SU-DHL-6 (cell line): ENCODE measurements around the gene CELSR2.

ENCODE experiments used
- CTCF ChIP-seq: fragments of 200-600 bp; sonication (generic); IDR thresholded peaks from one replicate; pipeline ENCODE4 v1.5.1; 2017; ENCODE audit warnings: antibody characterized with exemption, mild to moderate bottlenecking, low read length, moderate library complexity; ENCODE audit not compliant: insufficient read depth, poor library complexity, severe bottlenecking
- EZH2phosphoT487 ChIP-seq: fragments of 200-600 bp; sonication (generic), shearing (Covaris generic); conservative IDR thresholded peaks from 2 replicates; pipeline ENCODE4 v1.6.1; 2018; ENCODE audit warnings: mild to moderate bottlenecking, antibody characterized with exemption, low read length, moderate library complexity, mixed read lengths

GRCh38 chr1:109213345-109213823 is 36.0 kb upstream of the CELSR2 start:
- no peak for TF ChIP-seq CTCF
- TF ChIP-seq EZH2phosphoT487: no peak
